Islet precursor cell (in vitro differentiated cells): Measurements from ENCODE around the gene UMAD1.
A peak's percentile ranks its signal among the peaks of the same experiment; 100 is the strongest.
"Not testable (repeated sequence)": the region's sequence is repeated elsewhere in the genome, so short reads cannot be mapped to it uniquely, and the experiment has no call there.

ENCODE experiments used
- DNase-seq: peaks from one replicate; pipeline ENCODE4 v3.0.0-alpha.2; 2018

UMAD1 gene

DNA sequence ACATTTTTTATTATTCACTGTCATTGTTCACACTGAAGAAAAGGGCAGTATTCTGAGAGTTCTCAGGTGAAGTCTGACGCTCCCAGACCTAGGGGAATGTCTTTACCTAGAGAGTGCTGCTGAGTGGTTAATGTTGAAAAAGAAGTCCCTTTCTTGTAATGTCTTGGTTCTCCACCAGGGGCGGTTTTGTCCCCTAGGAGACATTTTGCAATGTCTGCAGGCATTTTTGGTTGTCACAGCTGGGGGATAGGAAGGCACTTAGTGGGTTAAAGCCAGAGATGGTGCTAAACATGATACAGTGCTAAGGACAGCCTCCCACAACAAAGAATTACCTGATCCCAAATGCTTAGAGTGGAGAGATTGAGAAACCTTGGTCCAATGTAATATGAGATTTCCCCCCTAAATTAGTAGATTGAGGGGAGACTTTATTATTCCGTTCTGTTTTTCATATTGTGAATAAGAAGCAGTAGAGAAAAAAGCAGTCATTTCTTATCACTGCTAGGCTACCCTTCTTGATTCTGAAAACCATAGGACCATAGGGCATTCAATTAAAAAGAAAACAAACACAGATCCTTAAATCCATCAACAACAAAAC, 13.1 kb downstream of the UMAD1 start:
- peak; percentile 60 for DNase-seq

DNA sequence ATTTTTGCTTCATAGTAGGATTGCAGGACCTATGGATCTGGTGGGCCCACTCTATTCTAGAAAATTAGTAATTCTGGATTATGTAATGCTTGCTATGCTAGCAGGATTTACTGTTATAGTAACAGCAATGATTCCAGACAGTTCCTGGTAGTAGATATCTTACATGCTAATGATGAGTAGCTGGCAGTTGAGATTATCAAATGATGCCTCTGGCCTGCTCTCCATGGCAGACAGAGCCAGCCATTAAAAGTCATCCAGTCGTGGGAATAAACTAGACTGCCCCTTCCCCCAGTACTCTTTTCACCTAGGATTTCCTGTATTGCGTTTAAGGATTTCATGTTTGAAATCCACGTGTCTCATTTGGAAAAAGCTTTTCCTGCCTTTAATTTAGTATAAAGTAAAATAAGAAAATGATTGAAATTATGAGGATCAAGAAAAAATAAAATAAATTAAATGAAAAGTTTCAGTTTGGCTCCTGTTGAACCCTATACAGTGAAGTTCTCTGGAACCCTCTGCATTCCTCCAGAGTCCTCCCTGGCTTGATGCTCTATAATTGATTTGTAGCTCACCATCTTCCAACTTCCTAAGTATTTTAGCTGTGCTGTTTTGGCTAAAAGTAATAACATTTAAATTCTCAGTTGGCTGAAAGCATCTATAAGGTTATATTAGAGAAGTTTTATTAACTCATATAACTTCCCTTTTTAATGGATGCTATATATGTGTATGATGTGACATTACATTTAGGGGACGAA, 14.6 kb downstream of the UMAD1 start:
- no peak for DNase-seq

DNA sequence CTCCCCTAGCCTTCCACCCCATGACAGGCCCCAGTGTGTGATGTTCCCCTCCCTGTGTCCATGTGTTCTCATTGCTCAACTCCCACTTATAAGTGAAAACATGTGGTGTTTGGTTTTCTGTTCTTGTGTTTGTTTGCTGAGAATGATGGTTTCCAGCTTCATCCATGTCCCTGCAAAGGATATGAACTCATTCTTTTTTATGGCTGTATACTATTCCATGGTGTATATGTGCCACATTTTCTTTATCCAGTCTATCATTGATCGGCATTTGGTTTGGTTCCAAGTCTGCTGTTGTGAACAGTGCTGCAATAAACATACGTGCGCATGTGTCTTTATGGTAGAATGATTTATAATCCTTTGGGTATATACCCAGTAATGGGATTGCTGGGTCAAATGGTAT, 15.9 kb downstream of the UMAD1 start:
- DNase-seq, result not testable (repeated sequence)

DNA sequence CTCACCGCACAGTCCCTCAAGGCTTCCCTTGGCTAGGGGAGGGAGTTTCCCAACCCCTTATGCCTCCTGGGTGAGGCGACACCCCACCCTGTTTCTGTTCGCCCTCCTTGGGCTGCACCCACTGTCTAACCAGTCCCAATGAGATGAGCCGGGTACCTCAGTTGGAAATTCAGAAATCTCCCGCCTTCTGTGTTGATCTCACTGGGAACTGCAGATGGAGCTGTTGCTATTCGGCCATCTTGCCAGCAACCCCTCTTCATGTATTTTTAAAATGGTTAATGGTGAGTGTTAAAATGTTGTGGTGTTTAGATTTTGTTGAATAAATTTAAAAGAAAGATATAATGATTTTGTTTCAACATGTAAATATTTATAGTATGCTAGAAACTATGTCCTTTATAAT, 22.0 kb downstream of the UMAD1 start:
- DNase-seq, result no peak

DNA sequence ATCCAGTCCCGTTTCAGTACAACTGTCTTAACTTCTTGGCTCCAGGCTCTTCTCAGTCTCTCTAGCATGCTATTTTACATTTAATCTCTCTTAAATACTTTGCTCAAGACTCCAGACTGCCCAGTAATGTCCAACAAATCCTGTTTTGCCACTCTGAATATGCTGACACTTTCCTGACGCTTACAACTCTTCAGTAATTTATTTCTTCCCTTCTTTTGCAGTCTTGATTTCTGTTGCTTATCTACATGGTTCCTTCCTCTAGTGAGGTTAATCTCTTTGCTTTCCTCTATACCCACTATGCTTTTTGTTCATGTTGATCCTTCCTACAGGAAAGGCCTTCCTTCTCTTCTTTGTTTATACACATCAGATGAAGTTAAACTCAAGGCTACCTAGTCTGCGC, 23.7 kb downstream of the UMAD1 start:
- no peak for DNase-seq

DNA sequence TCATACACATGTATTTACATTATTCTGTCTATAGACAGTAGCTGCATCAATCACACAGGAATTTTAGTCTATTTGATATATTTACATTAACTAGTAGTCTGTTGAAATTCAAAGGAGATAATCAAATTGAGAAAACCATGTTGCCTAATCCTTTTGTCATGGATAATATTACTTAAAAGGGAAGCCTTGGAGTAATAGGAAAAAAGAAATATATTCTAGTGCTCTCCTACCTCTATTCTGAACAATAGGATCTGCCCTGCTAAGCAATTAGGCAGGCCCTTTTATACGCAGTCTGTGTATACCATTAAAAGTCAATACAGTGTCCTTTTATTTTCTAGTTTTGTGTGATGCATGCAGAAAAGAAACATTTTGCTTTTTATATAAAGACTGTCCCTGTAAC, 24.5 kb downstream of the UMAD1 start:
- no peak for DNase-seq

DNA sequence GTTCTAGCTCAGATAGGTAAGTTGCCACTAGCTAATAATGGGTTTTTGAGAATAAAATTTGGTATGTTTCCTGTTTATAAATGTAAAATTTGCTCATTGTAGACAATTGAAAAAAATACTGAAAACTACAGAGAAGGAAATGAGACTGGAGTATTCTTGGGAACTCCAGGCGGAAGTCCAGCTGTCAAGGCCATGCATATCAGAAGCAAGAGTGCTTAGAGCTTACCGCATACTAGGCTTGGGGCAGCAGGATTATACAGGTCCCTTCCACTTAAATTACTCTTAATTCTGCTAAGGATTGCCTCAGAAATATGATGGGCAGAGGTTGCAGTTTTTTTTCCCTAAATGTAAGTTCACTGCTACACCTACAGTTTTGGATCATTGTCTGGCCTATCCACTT, 26.6 kb downstream of the UMAD1 start:
- no peak for DNase-seq

DNA sequence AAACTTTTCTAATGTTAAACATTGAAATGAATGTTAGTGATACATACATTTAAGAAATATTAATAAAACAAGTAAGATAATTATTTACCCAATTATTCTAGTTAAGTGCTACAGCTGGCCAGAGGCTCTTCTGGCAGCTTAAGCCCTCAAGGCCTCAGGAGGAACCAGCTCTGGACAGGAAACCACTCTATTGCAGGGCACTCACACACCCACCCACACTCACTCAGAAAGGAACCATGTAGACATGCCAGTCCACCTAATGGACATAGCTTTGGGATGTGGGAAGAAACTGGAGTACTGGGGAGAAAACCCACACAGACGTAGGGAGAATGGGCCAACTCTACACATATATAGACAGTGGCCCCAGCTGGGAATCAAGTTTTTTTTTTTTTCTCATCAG, 28.2 kb downstream of the UMAD1 start:
- DNase-seq, result no peak

DNA sequence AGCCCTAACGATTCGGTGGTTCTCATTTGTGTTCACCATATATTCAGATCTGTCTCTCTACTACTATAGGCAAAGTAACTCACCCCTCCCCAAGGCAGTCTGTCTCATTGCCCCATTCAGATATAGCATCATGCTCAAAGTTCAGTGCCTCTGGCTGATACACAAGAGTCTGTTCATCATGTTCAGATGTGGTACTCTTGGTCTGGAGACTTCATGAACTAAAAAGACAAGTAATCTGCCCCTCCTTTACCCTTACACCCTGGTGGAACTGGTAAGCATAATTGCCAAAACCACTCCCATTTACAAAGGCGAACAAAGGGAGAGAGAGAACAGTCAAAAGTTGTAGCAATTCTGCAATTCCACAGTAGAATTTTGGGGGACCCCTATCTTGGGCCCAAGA, 29.9 kb downstream of the UMAD1 start:
- no peak for DNase-seq

DNA sequence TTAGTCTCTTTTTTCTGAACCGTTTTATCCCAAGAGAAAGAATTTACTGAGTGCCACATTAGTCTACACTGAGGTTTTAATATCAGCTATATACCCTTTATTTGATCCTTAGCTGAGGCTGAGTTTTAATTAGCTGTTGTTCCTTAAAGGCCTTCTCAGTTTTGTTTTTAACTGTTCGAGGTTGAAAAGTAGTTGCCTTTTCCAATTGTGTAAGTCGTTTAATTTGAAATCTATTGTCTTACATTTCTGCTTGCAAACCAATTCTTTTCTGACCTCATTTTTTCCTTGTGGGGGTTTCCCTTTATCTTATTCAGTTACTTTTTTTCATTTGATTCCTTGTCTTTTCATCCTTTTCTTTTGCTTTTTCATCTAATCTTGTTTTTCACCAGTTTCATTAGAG, 30.8 kb downstream of the UMAD1 start:
- DNase-seq, result no peak

DNA sequence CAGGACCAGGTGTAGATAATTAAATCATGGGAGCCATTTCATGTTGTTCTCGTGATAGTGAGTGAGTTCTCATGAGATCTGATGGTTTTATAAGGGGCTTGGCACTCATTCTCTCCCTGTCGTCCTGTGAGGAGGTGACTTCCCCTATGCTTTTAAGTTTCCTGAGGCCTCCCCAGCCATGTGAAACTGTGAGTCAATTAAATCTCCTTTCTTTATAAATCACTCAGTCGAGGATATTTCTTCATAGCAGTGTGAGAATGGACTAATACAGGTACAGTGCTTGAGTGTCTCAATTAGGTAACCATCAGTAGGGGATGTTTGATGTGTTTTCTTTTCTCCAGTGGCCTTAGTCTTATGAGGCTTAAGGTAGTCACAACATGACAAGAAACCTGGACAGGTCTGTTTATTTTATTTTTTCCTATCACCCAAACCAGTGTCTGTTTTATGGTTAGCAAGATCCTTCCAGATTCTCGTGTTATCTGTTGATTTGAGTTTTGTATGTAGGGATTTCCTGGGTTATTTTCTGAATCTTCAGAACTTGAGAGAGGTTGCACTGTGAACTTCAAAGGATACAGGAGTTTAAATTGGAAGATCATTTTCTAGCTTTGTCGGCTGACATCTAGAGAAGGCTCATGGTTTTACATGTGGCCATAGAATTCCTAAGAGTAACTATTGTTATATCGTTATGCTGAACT, 32.1 kb downstream of the UMAD1 start:
- DNase-seq, result no peak

DNA sequence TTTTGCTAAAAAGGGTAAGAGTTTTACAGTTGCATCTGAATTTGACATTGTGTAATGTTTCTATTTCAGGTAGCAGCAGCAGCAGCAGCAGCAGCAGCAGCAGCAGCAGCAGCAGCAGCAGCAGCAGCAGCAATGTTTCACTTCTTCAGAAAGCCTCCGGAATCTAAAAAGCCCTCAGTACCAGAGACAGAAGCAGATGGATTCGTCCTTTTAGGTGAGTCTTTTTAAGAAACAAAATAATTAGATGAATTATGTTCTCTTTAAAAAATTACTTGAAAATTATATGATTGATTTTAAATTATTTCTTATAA, 32.6 kb downstream of the UMAD1 start:
- no peak for DNase-seq

DNA sequence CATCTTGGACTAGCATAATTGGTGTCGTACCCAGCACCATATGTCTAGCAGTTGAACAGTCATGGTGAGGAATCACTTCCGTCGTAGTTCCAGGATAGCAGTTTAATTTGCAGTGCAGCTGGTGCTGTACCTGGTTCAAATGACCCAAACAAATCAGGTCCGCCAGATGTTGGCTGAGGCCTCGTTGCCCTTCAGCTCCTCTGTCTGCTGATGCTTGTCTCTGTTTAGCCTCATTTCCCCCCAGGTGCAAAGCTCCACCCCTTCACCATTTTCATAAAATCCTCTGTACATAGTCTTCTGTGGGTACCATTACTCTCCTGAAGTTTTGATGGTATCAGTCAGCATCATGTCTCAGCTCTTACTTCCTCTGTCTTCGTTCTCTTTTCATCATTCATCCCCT, 35.1 kb downstream of the UMAD1 start:
- no peak for DNase-seq

DNA sequence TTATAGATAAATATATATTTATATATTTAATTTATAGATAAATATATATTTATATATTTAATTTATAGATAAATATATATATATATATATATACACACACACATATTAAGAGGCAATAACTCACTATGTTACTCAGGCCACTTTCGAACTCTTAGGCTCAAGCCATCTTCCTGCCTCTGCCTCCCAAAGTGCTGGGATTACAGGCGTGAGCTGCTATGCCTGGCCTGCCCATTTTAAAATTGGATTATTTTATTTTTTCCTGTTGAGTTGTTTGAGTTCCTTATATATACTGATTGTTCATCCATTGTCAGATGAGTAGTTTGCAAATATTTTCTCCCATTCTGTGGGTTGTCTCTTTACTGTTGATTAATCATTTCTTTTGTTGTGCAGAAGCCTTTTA, 39.1 kb downstream of the UMAD1 start:
- DNase-seq, result not testable (repeated sequence)

DNA sequence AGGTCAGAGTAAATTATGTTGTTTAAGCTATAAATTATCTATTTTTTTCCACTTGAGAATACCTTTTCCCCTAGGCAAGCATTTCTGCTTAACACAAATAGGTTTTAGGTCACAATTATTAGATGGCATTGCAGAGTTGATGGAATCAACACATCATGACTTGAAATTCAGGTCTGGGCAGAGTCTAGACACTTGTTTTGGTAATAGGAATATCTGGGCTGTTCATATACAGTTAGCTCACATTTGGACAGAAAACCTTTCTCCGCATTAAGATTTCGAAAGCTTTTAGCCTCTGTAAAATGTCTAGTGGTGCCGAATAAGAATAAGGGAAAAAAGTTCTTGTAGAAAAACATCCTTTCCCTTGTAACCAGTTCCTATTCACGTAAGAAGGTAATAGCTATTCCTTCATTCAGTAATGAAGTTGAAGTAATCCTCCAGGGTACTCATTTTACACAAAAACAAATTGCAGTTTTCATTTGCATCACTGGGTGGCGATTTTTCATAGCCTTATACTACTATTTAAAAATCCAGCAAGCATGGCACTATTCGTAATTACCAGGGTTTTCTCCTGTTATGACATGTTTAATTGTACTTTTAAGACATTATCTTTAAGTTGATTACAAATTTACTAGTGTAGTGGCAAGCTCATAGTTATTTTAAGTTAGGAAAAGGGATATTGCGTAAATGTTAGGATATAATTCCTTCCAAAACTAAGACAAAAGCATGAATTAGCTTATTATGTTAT, 40.8 kb downstream of the UMAD1 start:
- DNase-seq, result no peak

DNA sequence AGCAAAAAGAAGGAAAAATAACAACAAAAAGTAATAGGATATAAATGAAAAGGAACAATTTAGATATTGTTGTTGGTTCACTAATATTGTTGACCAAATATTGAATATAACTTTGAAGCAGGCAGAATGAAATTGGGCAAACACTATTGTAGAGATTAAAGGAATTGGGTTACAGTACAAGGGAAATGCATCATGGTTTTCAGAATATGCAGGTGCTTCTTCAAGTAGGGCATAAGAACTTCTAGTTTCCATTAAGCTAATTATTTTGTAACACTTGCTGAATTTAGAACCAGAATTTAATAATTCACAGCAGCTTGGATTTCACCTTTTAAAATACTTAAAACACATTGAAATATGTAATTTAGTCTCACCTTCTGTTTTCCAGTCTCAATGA, 41.4 kb downstream of the UMAD1 start:
- no peak for DNase-seq

DNA sequence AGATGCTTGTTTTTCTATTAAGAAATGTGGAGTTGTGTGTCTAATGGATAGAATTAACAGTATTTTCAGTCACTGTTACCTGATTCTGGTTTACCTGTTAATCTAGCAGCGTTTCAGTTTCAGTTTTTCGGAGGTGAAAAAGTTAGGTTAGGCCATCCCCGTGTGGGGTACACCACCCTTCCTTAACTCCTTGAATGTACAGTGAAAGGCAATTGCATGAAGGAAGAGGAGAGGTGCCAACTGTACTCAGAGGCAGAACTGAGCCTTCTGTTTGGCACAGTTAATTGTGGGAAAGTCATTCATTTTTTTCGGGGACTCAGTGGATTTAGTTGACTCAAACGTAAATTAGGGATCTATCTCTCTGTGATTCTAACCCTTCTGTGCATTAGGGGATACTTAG, 42.3 kb downstream of the UMAD1 start:
- no peak for DNase-seq

DNA sequence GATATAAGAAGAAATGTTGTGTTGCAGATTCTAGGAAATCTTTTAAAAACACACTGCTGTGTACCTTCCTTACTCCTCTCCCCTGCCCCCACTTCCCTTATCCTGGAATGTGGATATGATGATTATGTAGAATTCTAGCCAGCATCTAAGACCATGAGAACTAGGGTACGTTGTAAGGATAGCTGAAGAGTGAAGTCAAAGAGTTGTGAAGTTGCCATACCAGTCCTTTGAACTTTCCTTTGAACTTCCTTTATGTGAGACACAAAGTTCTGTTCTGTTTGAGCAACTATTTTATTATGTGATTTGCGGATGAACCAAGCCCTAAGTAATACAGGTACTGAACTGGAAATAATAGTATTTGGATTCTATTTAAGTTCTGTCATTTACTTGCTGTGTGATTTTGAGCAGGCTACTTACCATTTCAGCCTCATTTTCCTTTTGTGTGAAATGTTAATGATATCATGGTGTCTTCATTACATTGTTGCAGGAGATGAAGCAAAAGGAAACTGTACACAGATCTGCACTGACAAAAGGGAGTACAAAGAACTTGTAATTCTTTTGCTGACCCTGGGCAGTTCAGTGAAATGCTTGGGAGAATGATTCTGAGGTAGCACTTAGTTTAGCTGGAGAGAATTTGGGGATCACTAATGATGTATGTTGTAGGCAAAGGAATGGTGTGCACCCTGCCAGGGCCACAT, 46.4 kb downstream of the UMAD1 start:
- DNase-seq, result no peak

DNA sequence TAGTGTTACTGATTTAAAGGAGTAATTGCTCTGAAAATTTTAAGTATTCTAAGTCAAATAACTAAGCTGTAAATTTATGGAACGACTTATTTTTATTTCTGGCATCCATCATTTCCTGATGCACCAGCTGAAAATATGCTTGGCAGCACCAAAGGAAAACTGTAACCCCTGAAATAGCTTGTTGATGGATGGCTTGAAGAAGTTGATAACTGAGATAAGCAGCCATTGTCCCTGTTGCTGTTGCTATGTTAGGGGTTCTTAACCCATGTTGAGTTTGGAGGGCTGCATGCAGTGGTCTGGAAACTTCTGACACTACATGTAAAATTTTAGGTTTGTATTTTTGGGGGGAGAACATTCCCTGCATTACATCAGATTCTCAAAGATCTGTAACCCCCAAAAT, 47.2 kb downstream of the UMAD1 start:
- DNase-seq, result no peak

DNA sequence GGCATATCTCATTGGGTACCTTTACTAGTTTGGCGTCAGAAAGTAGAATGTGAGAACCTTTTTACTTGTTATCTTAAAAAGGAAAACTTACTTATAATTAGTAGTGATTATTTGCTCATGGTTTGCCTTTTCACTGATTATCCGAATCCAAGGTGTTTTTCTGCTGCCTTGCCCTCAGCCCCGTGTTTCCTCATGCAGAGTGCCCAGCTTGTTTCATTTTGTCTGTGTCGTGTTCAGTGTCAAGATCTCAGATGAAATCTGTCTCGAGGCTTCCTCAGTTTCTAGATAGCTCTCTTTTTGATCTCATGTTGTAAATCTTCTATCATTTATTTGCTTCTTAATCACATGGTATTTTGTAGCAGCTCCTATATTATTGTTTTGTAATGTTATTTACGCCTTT, 47.8 kb downstream of the UMAD1 start:
- DNase-seq, result no peak

DNA sequence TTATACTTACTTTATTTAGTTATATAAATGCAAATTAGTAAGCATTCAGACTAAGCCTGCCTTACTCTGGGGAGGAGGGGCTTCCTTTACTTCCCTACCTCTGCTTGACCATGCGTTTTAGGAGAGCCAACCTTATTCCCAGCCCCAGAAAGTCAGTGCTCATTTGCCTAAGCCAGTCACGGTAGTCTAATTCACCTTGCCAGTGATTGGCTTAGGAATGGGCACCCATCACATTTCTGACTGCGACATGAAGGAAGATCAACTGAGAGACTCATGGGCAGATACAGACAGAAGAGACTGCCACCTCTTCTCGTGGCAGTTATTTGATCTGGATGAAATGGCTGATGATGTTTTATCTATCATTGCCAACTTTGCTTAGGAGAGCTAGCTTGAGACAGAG, 48.4 kb downstream of the UMAD1 start:
- DNase-seq, result no peak

DNA sequence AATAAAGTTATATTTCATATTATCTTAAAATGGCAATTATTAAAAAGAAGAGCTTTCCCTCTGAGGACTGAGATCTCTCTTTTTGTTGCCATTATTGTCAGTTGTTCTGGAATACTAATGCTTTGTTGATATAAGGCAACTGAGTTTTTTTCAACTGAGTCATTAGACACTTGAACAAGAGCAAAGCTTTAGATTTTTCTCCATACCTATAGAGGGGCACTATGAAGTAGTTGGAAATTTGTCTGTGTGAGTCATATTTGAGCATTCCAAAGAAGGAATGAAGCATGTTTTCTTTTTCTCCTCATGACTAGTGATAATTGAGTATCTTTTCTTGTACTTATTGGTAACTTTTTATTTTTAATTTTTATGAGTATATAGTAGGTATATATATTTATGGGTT, 53.3 kb downstream of the UMAD1 start:
- no peak for DNase-seq

DNA sequence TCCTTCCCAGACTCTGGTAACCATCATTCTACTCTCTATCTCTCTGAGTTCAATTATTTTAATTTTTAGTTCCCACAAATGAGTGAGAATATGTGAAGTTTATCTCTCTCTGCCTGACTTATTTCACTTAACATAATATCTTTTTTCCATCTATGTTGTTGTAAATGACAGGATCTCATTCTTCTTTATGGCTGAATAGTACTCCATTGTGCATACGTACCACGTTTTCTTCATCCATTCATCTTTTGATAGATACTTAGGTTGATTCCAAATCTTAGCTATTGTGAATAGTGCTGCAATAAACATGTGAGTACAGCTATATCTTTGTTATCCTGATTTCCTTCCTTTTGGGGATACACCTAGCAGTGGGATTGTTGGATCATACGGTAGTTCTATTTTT, 54.0 kb downstream of the UMAD1 start:
- no peak for DNase-seq
